Tibial nerve (tissue), 4 donors: Measurements from ENCODE around the gene INSYN2A. TPM values are rescaled to one million over a fixed set of nuclear protein-coding genes. Genes with fewer than 3 reads are reported as not detected.

Experiments used
- DNase-seq, 2 donors: peaks; one replicate each; pipeline ENCODE4 v3.0.0-alpha.2; 2019; ENCODE audit warnings: low spot score in 2 of 2
- H3K27ac ChIP-seq, 4 donors: fragments of 200-600 bp; sonication (generic) in 3 of 4; one replicate each; pipeline ENCODE4 v1.5.1; 2017 to 2019; ENCODE audit warnings: mild to moderate bottlenecking in 1 of 4
- H3K27me3 ChIP-seq, 2 donors: fragments of 200-600 bp; sonication (generic) in 1 of 2; one replicate each; pipeline versions ENCODE4 v1.5.1 to v1.6.0; 2017 to 2019
- H3K36me3 ChIP-seq, 3 donors: fragments of 200-600 bp; sonication (generic); one replicate each; pipeline ENCODE4 v1.5.1; 2018 to 2019
- H3K4me1 ChIP-seq, 4 donors: fragments of 200-600 bp; sonication (generic) in 3 of 4; one replicate each; pipeline ENCODE4 v1.5.1; 2017 to 2019
- H3K4me3 ChIP-seq, 4 donors: fragments of 200-600 bp; sonication (generic) in 3 of 4; one replicate each; pipeline ENCODE4 v1.5.1; 2017 to 2019; ENCODE audit warnings: mild to moderate bottlenecking in 1 of 4, moderate library complexity in 1 of 4
- H3K9me3 ChIP-seq, 4 donors: fragments of 200-600 bp; sonication (generic) in 3 of 4; one replicate each; pipeline ENCODE4 v1.5.1; 2017 to 2019
- EP300 ChIP-seq, 2 donors: sonication (generic); formaldehyde crosslinking; IDR thresholded peaks; one replicate each; pipeline ENCODE4 v1.6.1; 2017; ENCODE audit warnings: antibody characterized with exemption in 2 of 2, mild to moderate bottlenecking in 1 of 2
- POLR2A ChIP-seq, 2 donors: fragments of 450-650 bp; IDR thresholded peaks; one replicate each; pipeline ENCODE4 v1.6.1; 2017; ENCODE audit warnings: antibody characterized with exemption in 2 of 2, mild to moderate bottlenecking in 2 of 2, moderate library complexity in 2 of 2
- WGBS, 2 donors: methylation state at CpG; one replicate each; pipeline ENCODE4 v1.1.5; 2018; 5-methylcytosine and 5-hydroxymethylcytosine counted together
- total RNA-seq, 4 donors: library from RNA; depleted of rRNA; stranded (reverse); fragments of >200 nt; gene quantifications; one replicate each; pipeline ENCODE4 v1.1.0, GENCODE V29; 2016
- TF ChIP-seq, protein P1 (sequence below), 5 experiments: fragments of 200-600 bp in 3 of 5; fragments of 450-650 bp in 2 of 5; sonication (generic) in 3 of 5; IDR thresholded peaks; one replicate each; pipeline ENCODE4 v1.5.1; 2016 to 2019; ENCODE audit warnings: antibody characterized with exemption in 5 of 5, mild to moderate bottlenecking in 3 of 5, moderate library complexity in 2 of 5

INSYN2A gene
- total RNA-seq, 4 donors from 2014 or later, result 0.21 to 0.98 (median 0.30) TPM; not detected in 1

DNA sequence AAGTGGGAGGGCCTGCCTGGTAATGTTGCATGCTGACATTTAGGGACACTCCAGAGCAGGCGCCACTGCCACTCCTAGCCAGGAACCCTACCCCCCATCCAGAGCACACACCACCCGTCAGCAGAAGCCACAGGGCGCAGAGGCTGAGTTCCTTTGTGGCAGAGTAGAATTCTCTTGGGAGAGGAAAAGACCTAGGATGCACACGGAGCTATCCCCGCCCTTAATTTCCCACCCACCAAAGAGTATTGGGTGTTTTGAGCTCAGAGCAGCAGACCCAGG is 702 bp upstream of the INSYN2A start:
- WGBS, 2 donors, result 50 to 64% methylated on average over 2 of the region's 5 CpGs
- DNase-seq, result no peak
- Histone ChIP-seq H3K4me3 (no peak overlapping the region), H3K27me3 (peaks cover 0 to 6% of the 10 kb centered on the region in 2 donors), H3K4me1 (peaks cover 0 to 20% (median 10%) of the 10 kb centered on the region in 4 donors), H3K9me3 (no peaks in the 10 kb centered on the region), H3K36me3 (peaks cover 0 to 4% (median 0%) of the 10 kb centered on the region in 3 donors), H3K27ac (no peak overlapping the region)
- no peak for TF ChIP-seq EP300 (IDR thresholded peaks at IDR 0.05)
- TF ChIP-seq, protein P1, sequence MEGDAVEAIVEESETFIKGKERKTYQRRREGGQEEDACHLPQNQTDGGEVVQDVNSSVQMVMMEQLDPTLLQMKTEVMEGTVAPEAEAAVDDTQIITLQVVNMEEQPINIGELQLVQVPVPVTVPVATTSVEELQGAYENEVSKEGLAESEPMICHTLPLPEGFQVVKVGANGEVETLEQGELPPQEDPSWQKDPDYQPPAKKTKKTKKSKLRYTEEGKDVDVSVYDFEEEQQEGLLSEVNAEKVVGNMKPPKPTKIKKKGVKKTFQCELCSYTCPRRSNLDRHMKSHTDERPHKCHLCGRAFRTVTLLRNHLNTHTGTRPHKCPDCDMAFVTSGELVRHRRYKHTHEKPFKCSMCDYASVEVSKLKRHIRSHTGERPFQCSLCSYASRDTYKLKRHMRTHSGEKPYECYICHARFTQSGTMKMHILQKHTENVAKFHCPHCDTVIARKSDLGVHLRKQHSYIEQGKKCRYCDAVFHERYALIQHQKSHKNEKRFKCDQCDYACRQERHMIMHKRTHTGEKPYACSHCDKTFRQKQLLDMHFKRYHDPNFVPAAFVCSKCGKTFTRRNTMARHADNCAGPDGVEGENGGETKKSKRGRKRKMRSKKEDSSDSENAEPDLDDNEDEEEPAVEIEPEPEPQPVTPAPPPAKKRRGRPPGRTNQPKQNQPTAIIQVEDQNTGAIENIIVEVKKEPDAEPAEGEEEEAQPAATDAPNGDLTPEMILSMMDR (IDR thresholded peaks at IDR 0.05), result no peak

GRCh38 chr10:127195571-127196281 is 665 bp downstream of the INSYN2A start:
- Histone ChIP-seq H3K27ac (no peak overlapping the region), H3K9me3 (no peaks in the 10 kb centered on the region), H3K4me1 (peaks cover 0 to 20% (median 10%) of the 10 kb centered on the region in 4 donors), H3K27me3 (peaks cover 0 to 6% of the 10 kb centered on the region in 2 donors), H3K36me3 (no peaks in the 10 kb centered on the region), H3K4me3 (peak overlapping the region; percentile 18 to 48 (median 32))
- TF ChIP-seq POLR2A (IDR thresholded peaks at IDR 0.05), result no peak
- no peak for TF ChIP-seq EP300 (IDR thresholded peaks at IDR 0.05)
- DNase-seq, result no peak
- WGBS, 2 donors, result 0 to 8% methylated on average over 5 to 37 of the region's 91 CpGs

DNA sequence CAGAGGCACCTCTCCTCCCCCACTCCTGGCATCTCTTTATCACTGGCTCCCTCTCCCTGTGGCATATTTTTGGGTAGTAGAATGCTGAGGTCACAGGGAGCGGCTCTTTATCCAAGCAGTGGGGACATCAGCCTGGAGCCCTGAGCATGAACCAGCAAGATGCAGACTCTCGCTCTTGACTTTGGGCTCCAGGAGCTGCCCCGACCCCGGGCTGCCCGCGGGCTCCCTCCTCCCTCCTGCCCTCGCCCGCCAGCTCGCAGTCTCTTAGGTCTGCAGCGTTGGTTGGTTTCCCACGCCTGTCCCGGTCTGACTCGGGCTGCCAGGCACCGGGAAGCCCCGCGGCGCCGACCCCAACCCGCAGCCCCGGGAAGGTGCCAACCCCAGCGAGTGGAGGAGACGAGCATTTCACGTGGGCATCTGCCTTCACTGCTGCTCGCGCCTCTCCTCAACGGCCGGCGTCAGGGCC is 1.3 kb downstream of the INSYN2A start:
- no peak for DNase-seq
- Histone ChIP-seq H3K27ac (no peak overlapping the region), H3K9me3 (no peaks in the 10 kb centered on the region), H3K27me3 (peaks cover 0 to 6% of the 10 kb centered on the region in 2 donors), H3K36me3 (no peaks in the 10 kb centered on the region), H3K4me3 (peak overlapping the region in 2 of 4 donors; percentile 44 to 48), H3K4me1 (peaks cover 0 to 20% (median 10%) of the 10 kb centered on the region in 4 donors)
- 9 to 15% methylated on average over 15 to 27 of the region's 28 CpGs for WGBS, 2 donors
- TF ChIP-seq POLR2A (IDR thresholded peaks at IDR 0.05), result no peak
- TF ChIP-seq, protein P1 (IDR thresholded peaks at IDR 0.05), result no peak
- TF ChIP-seq EP300 (IDR thresholded peaks at IDR 0.05), result no peak

- no peak overlapping the region for H3K4me3 ChIP-seq
Observed at GRCh38 chr10:127194599-127194998, 1.8 kb downstream of the INSYN2A start.

GRCh38 chr10:127194111-127194510 is 2.3 kb downstream of the INSYN2A start:
- peaks cover 0 to 6% of the 10 kb centered on the region in 2 donors for H3K27me3 ChIP-seq
- H3K36me3 ChIP-seq, result no peaks in the 10 kb centered on the region
- WGBS, 2 donors, result 85 to 86% methylated on average over 2 of the region's 2 CpGs
- no peak overlapping the region for H3K27ac ChIP-seq
- no peak for DNase-seq
- no peak overlapping the region for H3K4me3 ChIP-seq
- no peaks in the 10 kb centered on the region for H3K9me3 ChIP-seq
- TF ChIP-seq POLR2A (IDR thresholded peaks at IDR 0.05) (no peak), EP300 (IDR thresholded peaks at IDR 0.05) (no peak)
- TF ChIP-seq, protein P1 (IDR thresholded peaks at IDR 0.05), result no peak
- peaks cover 0 to 20% (median 10%) of the 10 kb centered on the region in 4 donors for H3K4me1 ChIP-seq

More at GRCh38 chr10:127194599-127194998, 1.8 kb downstream of the INSYN2A start:
- H3K9me3 ChIP-seq, result no peaks in the 10 kb centered on the region
- H3K27ac ChIP-seq, result no peak overlapping the region
- WGBS, 2 donors, result 55 to 59% methylated on average over 16 of the region's 16 CpGs
- H3K4me1 ChIP-seq, result peaks cover 0 to 20% (median 10%) of the 10 kb centered on the region in 4 donors
- H3K27me3 ChIP-seq, result peaks cover 0 to 6% of the 10 kb centered on the region in 2 donors
- TF ChIP-seq EP300 (IDR thresholded peaks at IDR 0.05) (no peak), POLR2A (IDR thresholded peaks at IDR 0.05) (no peak)
- TF ChIP-seq, protein P1 (IDR thresholded peaks at IDR 0.05), result no peak
- no peaks in the 10 kb centered on the region for H3K36me3 ChIP-seq
- DNase-seq, result no peak
